K562 (cell line): Measurements from ENCODE around the gene CARD9. TPM values are rescaled to one million over a fixed set of nuclear protein-coding genes. Genes with fewer than 3 reads are reported as not detected.
"Not testable (repeated sequence)": the region's sequence is repeated elsewhere in the genome, so short reads cannot be mapped to it uniquely, and the experiment has no call there.

Experiments
- ATAC-seq: fragments of 200-7000 bp; cut with Tn5 transposase; 3 replicates; pipeline ENCODE4 v1.9.1; 2020; ENCODE audit warnings: moderate library complexity
- BruUV-seq: library from RNA; stranded (reverse); fragments of 400-500 nt; replicated peaks from 2 replicates; lab custom pipeline; 2021; lab: Mats Ljungman, UMichigan
- CTCF ChIA-PET: fragments of 300-600 bp; formaldehyde crosslinking; extraction: SDS; loops from one replicate; lab custom pipeline; 2021; ENCODE audit warnings: low intra/inter-chr PET ratio; lab: Yijun Ruan, JAX
- POLR2A ChIA-PET: fragments of 300-600, 350-650 bp; sonication (Branson Sonifier 250); formaldehyde crosslinking; extraction: SDS; loops from one replicate; lab custom pipeline; 2021; ENCODE audit warnings: antibody characterized with exemption, inconsistent platforms; lab: Yijun Ruan, JAX
- DNase-seq, 4 experiments: peaks; one replicate each; pipeline versions ENCODE4 v3.0.0 to v3.0.0-alpha.2; 2011 to 2018; ENCODE audit warnings: low spot score in 3 of 4, mixed read lengths in 3 of 4; ENCODE audit errors: extremely low read depth in 1 of 4
- FAIRE-seq: peaks from 2 replicates; lab custom pipeline; 2011; peaks lifted over from hg19 to GRCh38; lab: Jason Lieb, UNC
- H2AFZ ChIP-seq: 2 replicates; pipeline ENCODE4 v1.6.0; 2011; ENCODE audit warnings: low read depth, low read length, control low read depth, inconsistent platforms
- H3K27ac ChIP-seq: fragments of 200-600 bp; 3 replicates; pipeline ENCODE4 v1.8.0; 2011; ENCODE audit warnings: low read depth, mild to moderate bottlenecking, control low read depth, inconsistent platforms, low read length, moderate library complexity, mixed read lengths; ENCODE audit errors: extremely low read depth
- H3K27me3 ChIP-seq, 2 experiments: fragments of 300-600 bp in 1 of 2; 2 replicates in 1 of 2; 3 replicates in 1 of 2; pipeline versions ENCODE4 v1.6.0 to v1.8.0; 2011; ENCODE audit warnings: inconsistent platforms in 2 of 2, low read length in 2 of 2, mild to moderate bottlenecking in 1 of 2, mixed read lengths in 1 of 2, moderate library complexity in 1 of 2; ENCODE audit not compliant: control insufficient read depth in 2 of 2, insufficient read depth in 2 of 2
- H3K36me3 ChIP-seq: fragments of 300-600 bp; 3 replicates; pipeline ENCODE4 v1.8.0; 2011; ENCODE audit warnings: mild to moderate bottlenecking, low read length, inconsistent platforms; ENCODE audit not compliant: control insufficient read depth, insufficient read depth
- H3K4me1 ChIP-seq, 2 experiments: fragments of 200-600 bp in 1 of 2; replicated peaks in 1 of 2; 2 replicates in 1 of 2; 3 replicates in 1 of 2; pipeline versions ENCODE4 v1.5.1 to v1.8.0; 2011; ENCODE audit warnings: inconsistent platforms in 2 of 2, low read length in 2 of 2, mild to moderate bottlenecking in 1 of 2, mixed read lengths in 1 of 2, moderate library complexity in 1 of 2; ENCODE audit not compliant: control insufficient read depth in 2 of 2, insufficient read depth in 2 of 2
- H3K4me2 ChIP-seq: 2 replicates; pipeline ENCODE4 v1.6.1; 2011; ENCODE audit warnings: low read length, control low read depth, inconsistent platforms, mixed read lengths; ENCODE audit not compliant: insufficient read depth
- H3K4me3 ChIP-seq: fragments of 200-600 bp; sonication (generic), shearing (Covaris generic); 2 replicates; pipeline ENCODE4 v1.5.1; 2016; ENCODE audit warnings: control low read depth, inconsistent platforms
- H3K79me2 ChIP-seq: fragments of 200-600 bp; 3 replicates; pipeline ENCODE4 v1.8.0; 2011; ENCODE audit warnings: low read length, inconsistent platforms; ENCODE audit not compliant: control insufficient read depth, insufficient read depth
- H3K9ac ChIP-seq, 2 experiments: 2 replicates each; pipeline versions ENCODE4 v1.6.0 to v1.6.1; 2011; ENCODE audit warnings: low read depth in 2 of 2, low read length in 2 of 2, control low read depth in 1 of 2, inconsistent platforms in 1 of 2, mild to moderate bottlenecking in 1 of 2, mixed read lengths in 1 of 2; ENCODE audit not compliant: insufficient read depth in 1 of 2
- H3K9me1 ChIP-seq: one replicate; pipeline ENCODE4 v1.6.0; 2011; ENCODE audit warnings: inconsistent platforms, mild to moderate bottlenecking, low read length, moderate library complexity; ENCODE audit not compliant: control insufficient read depth, insufficient read depth
- H3K9me3 ChIP-seq: replicated peaks from 2 replicates; pipeline ENCODE4 v1.5.1; 2011; ENCODE audit warnings: low read depth, low read length, inconsistent platforms; ENCODE audit not compliant: control insufficient read depth, insufficient read depth
- H4K20me1 ChIP-seq: replicated peaks from 2 replicates; pipeline ENCODE4 v1.6.1; 2011; ENCODE audit warnings: low read length, inconsistent platforms, mixed read lengths; ENCODE audit not compliant: control insufficient read depth, insufficient read depth
- CBFA2T3 ChIP-seq: fragments of 450-650 bp; IDR thresholded peaks from 2 replicates; pipeline ENCODE4 v1.6.1; 2017
- CEBPB ChIP-seq: fragments of 450-650 bp; IDR thresholded peaks from 2 replicates; pipeline ENCODE4 v1.6.1; 2016; ENCODE audit warnings: missing genetic modification characterization, missing compliant biosample characterization
- KLF10 ChIP-seq: fragments of 250-450 bp; sonication (Bioruptor Pico); IDR thresholded peaks from 2 replicates; pipeline ENCODE4 v1.6.1; 2021; ENCODE audit warnings: matching md5 sums
- RBM34 ChIP-seq: fragments of 200-400 bp; formaldehyde crosslinking; IDR thresholded peaks from 2 replicates; pipeline ENCODE4 v1.6.1; 2018; ENCODE audit warnings: low read length, borderline replicate concordance; ENCODE audit not compliant: insufficient read depth
- TFE3 ChIP-seq: fragments of 450-650 bp; formaldehyde crosslinking; IDR thresholded peaks from 2 replicates; pipeline ENCODE4 v1.4.0; 2020; ENCODE audit warnings: mild to moderate bottlenecking, mixed read lengths
- ZKSCAN8 ChIP-seq: fragments of 200-800 bp; sonication (Bioruptor generic); IDR thresholded peaks from 2 replicates; pipeline ENCODE4 v1.6.1; 2016; ENCODE audit warnings: missing genetic modification characterization, missing compliant biosample characterization
- ZNF143 ChIP-seq: sonication (generic); formaldehyde crosslinking; IDR thresholded peaks from 2 replicates; pipeline ENCODE4 v1.9.0; 2022; ENCODE audit warnings: mild to moderate bottlenecking, missing genetic modification reagents
- ZNF384 ChIP-seq: IDR thresholded peaks from 2 replicates; pipeline ENCODE4 v1.6.1; 2012; ENCODE audit warnings: low read depth, low read length, improper control_type of control experiment
- WGBS: fragments of 100-300 bp; shearing (Covaris generic); methylation state at CpG from one replicate; pipeline ENCODE4 v1.1.6; 2016; ENCODE audit warnings: low coverage, mixed read lengths; ENCODE audit not compliant: insufficient coverage; ENCODE audit errors: missing lambda C conversion rate; 5-methylcytosine and 5-hydroxymethylcytosine counted together
- in situ Hi-C: fragments of 300-500 bp; cut with MboI; formaldehyde crosslinking; loops from 4 replicates; pipeline ENCODE4 v1.15.0; 2018; ENCODE audit warnings: inconsistent platforms, mixed read lengths
- intact Hi-C: fragments of 100-400 bp; cut with micrococcal nuclease; formaldehyde crosslinking; loops from 2 replicates; pipeline ENCODE4 v1.14.2; 2022
- polyA plus RNA-seq, 8 experiments: library from polyadenylated mRNA; depleted of rRNA in 4 of 8; stranded (reverse) in 5 of 8; unstranded in 3 of 8; fragments of >200 nt; fragmentation: Nextera tagmentation in 2 of 8; fragmentation: Illumina TruSeq in 1 of 8; extraction: Ambion mirVana in 2 of 8; extraction: Trizol in 1 of 8; gene quantifications; 2 replicates each; pipeline versions ENCODE4 v1.2.1 to v1.2.3, GENCODE V29; 2011 to 2014; ENCODE audit warnings: inconsistent platforms in 1 of 8, missing spikeins in 1 of 8
- total RNA-seq, 7 experiments: library from RNA; depleted of rRNA in 6 of 7; stranded (reverse); fragments of >200 nt in 6 of 7; fragmentation: Illumina TruSeq in 2 of 7; extraction: Trizol in 2 of 7; gene quantifications; 2 replicates each; pipeline versions ENCODE4 v1.2.1 to v1.2.3, GENCODE V29; 2011 to 2021; ENCODE audit warnings: low replicate concordance in 1 of 7

The CARD9 gene
- total and polyA plus RNA-seq, 9 of the 15 experiments (the other 6 are each of a cell fraction or from before 2014, with no cell fraction given): 1.7 to 53.0 (median 9.7) TPM

GRCh38 chr9:136319244-136319643 lies 54.2 kb downstream of the CARD9 start:
- H4K20me1 ChIP-seq, CTCF ChIA-PET, H3K4me2 ChIP-seq, DNase-seq, in situ Hi-C loops, H3K4me3 ChIP-seq, H3K9ac ChIP-seq, intact Hi-C loops, H3K9me3 ChIP-seq, H3K9me1 ChIP-seq, FAIRE-seq, H3K27ac ChIP-seq, H2AFZ ChIP-seq, ATAC-seq, BruUV-seq, H3K36me3 ChIP-seq, H3K79me2 ChIP-seq: not testable (repeated sequence)
- H3K27me3 ChIP-seq: peaks cover 19 to 52% of the 10 kb centered on the region in 2 experiments; a peak in 4 of 5 replicates
- POLR2A ChIA-PET: interaction anchor here (0.6 kb wide), 1 partner anchor 37 kb away, joined by 3 read pairs; no protein-coding TSS in a partner anchor
- peaks cover 0 to 37% of the 10 kb centered on the region in 2 experiments; a peak in 2 of 5 replicates for H3K4me1 ChIP-seq
- WGBS: 56% methylated on average over 14 of the region's 14 CpGs
- peak; percentile 20; the same call in 1 of the 2 replicates for TF ChIP-seq CEBPB (tag)
- TF ChIP-seq ZNF384: 0 out of 2 replicates have a peak, but pooled peaks have one; percentile 23

- no peaks in the 10 kb centered on the region; the same call in none of the 2 replicates for H4K20me1 ChIP-seq
- in situ Hi-C loops: no loop called here
- FAIRE-seq (no peak), ATAC-seq (peak; percentile 62), DNase-seq (peak in 1 of 4 experiments; percentile 44)
- peaks cover 0 to 33% of the 10 kb centered on the region in 2 experiments; a peak in 2 of 5 replicates for H3K4me1 ChIP-seq
- intact Hi-C loops: no loop called here
- H3K27me3 ChIP-seq: peaks cover 17 to 48% of the 10 kb centered on the region in 2 experiments; a peak in 4 of 5 replicates
- peaks cover 7% of the 10 kb centered on the region for H3K9me3 ChIP-seq
- no peaks in the 10 kb centered on the region for H3K79me2 ChIP-seq
- TF ChIP-seq CBFA2T3: no peak
- TF ChIP-seq ZKSCAN8 (CRISPR knock-in tag): no peak
- no peak for TF ChIP-seq RBM34
- no peak for TF ChIP-seq KLF10 (CRISPR knock-in tag)
- no peak for TF ChIP-seq ZNF143 (CRISPR knock-in tag)
- no peak for TF ChIP-seq TFE3 (CRISPR knock-in tag)
- H3K4me3 ChIP-seq: no peak overlapping the region
- no peak overlapping the region for H3K9ac ChIP-seq
- H3K4me2 ChIP-seq: no peak overlapping the region
- no peaks in the 10 kb centered on the region for H3K36me3 ChIP-seq
- H2AFZ ChIP-seq: no peak overlapping the region
- no peak overlapping the region for H3K27ac ChIP-seq
- ChIA-PET POLR2A (no interaction called here), CTCF (no interaction called here)
- no peaks in the 10 kb centered on the region for H3K9me1 ChIP-seq
- 15% methylated on average over 7 of the region's 16 CpGs for WGBS
- BruUV-seq: no TSS peak
Observed at GRCh38 chr9:136318776-136319241, 54.7 kb downstream of the CARD9 start.
